MM.1S (cell line): ENCODE measurements around the gene MIA2.

ENCODE experiments used
- CTCF ChIP-seq: fragments of 300-600 bp; sonication (generic); IDR thresholded peaks from 2 replicates; pipeline ENCODE4 v1.5.1; 2016; ENCODE audit warnings: antibody characterized with exemption, low read length, mixed read lengths
- EZH2 ChIP-seq: fragments of 300-600 bp; sonication (generic); optimal IDR thresholded peaks from 2 replicates; pipeline ENCODE3; 2017; ENCODE audit warnings: low read depth, mild to moderate bottlenecking, antibody characterized with exemption, low read length, mixed read lengths
- EZH2phosphoT487 ChIP-seq: fragments of 300-600 bp; sonication (generic); IDR thresholded peaks from 2 replicates; pipeline ENCODE4 v1.6.1; 2018; ENCODE audit warnings: antibody characterized with exemption, low read length

GRCh38 chr14:39185256-39186049 is 48.3 kb upstream of the MIA2 start:
- TF ChIP-seq CTCF (no peak), EZH2 (no peak), EZH2phosphoT487 (no peak)
